ENCODE results near the gene ROBO1. TPM values are rescaled to one million over a fixed set of nuclear protein-coding genes. Genes with fewer than 3 reads are reported as not detected.

The ROBO1 gene
- total RNA-seq, 6 experiments from 2014 or later = 1.1 to 7.2 (median 4.3) TPM

DNA sequence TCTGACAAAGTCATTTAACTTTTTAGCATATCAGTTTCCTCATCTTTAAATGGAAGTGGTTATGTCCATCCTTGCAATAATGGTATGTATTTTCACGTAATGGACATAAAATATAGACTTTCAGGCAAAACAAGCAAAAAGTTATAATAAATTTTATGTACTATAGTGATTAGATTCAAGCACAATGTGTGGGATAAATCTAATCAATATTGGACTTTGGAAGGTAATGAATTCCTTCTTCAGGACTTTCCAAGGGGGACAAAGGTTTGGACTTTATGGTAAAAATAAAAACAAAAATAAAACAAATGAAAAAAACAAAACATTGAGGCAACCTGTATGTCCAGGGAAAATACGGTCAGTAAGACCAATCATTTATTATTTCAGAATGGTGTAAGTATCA, 357.7 kb downstream of the ROBO1 start:
- Histone ChIP-seq H3K4me1 (peaks cover 0 to 59% (median 3%) of the 10 kb centered on the region in 4 donors), H3K4me3 (peak overlapping the region in 1 of 3 donors; percentile 14), H3K27ac (peak overlapping the region; percentile 14 to 50 (median 32)), H3K9me3 (no peaks in the 10 kb centered on the region), H3K36me3 (no peaks in the 10 kb centered on the region), H3K27me3 (no peaks in the 10 kb centered on the region)
- no peak for DNase-seq
- intact Hi-C loops (cut with DNase I) = no loop called here
- peak in 3 of 4 donors; percentile 3 to 52 (median 14) for ATAC-seq
- WGBS (ENCODE audit: insufficient coverage, low coverage, low lambda C conversion rate, missing lambda C conversion rate) = 35% methylated on average over 2 of the region's 2 CpGs
- TF ChIP-seq POLR2A (IDR thresholded peaks at IDR 0.05) = no peak
- TF ChIP-seq, protein P1, sequence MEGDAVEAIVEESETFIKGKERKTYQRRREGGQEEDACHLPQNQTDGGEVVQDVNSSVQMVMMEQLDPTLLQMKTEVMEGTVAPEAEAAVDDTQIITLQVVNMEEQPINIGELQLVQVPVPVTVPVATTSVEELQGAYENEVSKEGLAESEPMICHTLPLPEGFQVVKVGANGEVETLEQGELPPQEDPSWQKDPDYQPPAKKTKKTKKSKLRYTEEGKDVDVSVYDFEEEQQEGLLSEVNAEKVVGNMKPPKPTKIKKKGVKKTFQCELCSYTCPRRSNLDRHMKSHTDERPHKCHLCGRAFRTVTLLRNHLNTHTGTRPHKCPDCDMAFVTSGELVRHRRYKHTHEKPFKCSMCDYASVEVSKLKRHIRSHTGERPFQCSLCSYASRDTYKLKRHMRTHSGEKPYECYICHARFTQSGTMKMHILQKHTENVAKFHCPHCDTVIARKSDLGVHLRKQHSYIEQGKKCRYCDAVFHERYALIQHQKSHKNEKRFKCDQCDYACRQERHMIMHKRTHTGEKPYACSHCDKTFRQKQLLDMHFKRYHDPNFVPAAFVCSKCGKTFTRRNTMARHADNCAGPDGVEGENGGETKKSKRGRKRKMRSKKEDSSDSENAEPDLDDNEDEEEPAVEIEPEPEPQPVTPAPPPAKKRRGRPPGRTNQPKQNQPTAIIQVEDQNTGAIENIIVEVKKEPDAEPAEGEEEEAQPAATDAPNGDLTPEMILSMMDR (IDR thresholded peaks at IDR 0.05) = no peak

- ATAC-seq (no peak), DNase-seq (no peak)
- Histone ChIP-seq H3K27me3 (no peaks in the 10 kb centered on the region), H3K4me1 (peaks cover 0 to 35% (median 2%) of the 10 kb centered on the region in 4 donors), H3K27ac (no peak overlapping the region), H3K9me3 (no peaks in the 10 kb centered on the region), H3K36me3 (no peaks in the 10 kb centered on the region), H3K4me3 (no peak overlapping the region)
- intact Hi-C loops (cut with DNase I) = no loop called here
- TF ChIP-seq POLR2A (IDR thresholded peaks at IDR 0.05) = no peak
- TF ChIP-seq, protein P1 (IDR thresholded peaks at IDR 0.05) = peak in 1 of 4 donors; percentile 6
- WGBS (ENCODE audit: insufficient coverage, low coverage, low lambda C conversion rate, missing lambda C conversion rate) = 89% methylated on average over 2 of the region's 2 CpGs
Observed at GRCh38 chr3:79406175-79406574, 361.6 kb downstream of the ROBO1 start.

GRCh38 chr3:79405183-79405582, 362.6 kb downstream of the ROBO1 start:
- TF ChIP-seq, protein P1 (IDR thresholded peaks at IDR 0.05) = no peak
- TF ChIP-seq POLR2A (IDR thresholded peaks at IDR 0.05) = no peak
- WGBS (ENCODE audit: insufficient coverage, low coverage, low lambda C conversion rate, missing lambda C conversion rate) = 14% methylated on average over 1 of the region's 1 CpG
- no peaks in the 10 kb centered on the region for H3K27me3 ChIP-seq
- ATAC-seq (peak; percentile 97 to 100 (median 99)), DNase-seq (peak in 2 of 3 donors; percentile 18 to 44)
- peaks cover 0 to 27% (median 0%) of the 10 kb centered on the region in 4 donors for H3K4me1 ChIP-seq
- H3K27ac ChIP-seq = no peak overlapping the region
- H3K4me3 ChIP-seq = no peak overlapping the region
- intact Hi-C loops (cut with DNase I) = no loop called here
- no peaks in the 10 kb centered on the region for H3K9me3 ChIP-seq
- no peaks in the 10 kb centered on the region for H3K36me3 ChIP-seq

DNA sequence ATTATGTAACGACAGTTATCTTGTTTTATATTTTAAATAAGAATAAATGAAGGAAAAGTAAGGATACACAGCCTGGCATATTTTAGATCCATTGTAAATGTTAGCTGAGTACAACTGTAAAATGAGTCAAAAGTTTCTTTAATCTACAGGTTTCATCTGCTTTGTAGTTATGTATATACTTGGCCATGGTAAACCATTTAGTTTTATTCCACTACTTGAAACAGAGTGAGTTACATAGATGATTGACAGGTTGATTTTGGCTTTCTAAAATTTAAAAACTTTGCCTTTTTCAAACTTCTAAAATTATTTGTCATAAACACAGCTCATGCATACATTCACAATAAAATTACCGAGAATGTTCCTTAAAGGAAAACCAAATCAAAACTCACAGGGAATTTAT, 371.2 kb downstream of the ROBO1 start:
- Histone ChIP-seq H3K4me3 (no peak overlapping the region), H3K27ac (no peak overlapping the region), H3K36me3 (no peaks in the 10 kb centered on the region), H3K27me3 (no peaks in the 10 kb centered on the region), H3K4me1 (no peaks in the 10 kb centered on the region), H3K9me3 (no peaks in the 10 kb centered on the region)
- intact Hi-C loops (cut with DNase I) = no loop called here
- no peak for ATAC-seq
- WGBS (ENCODE audit: insufficient coverage, low coverage, low lambda C conversion rate, missing lambda C conversion rate) = 72% methylated on average over 2 of the region's 2 CpGs
- TF ChIP-seq POLR2A (IDR thresholded peaks at IDR 0.05) = no peak
- TF ChIP-seq, protein P1 (IDR thresholded peaks at IDR 0.05) = no peak
- no peak for DNase-seq

DNA sequence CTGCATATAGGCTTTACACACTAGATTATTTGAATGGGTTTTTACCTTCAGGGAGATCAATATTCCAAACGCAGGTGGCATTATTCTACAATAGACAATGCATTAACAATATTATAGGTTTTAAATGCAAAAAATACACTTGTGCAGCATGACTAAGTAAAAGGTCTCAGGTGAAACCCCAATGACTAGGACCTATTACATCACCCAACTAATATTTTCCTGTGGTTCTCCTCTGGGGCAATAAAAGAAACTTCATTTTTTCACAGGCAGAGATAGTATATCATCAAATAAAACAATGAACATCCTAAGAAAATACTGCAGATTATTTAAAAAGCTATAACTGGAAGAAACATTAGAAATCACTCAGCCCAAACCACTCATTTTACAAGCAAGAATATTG, 375.3 kb downstream of the ROBO1 start:
- intact Hi-C loops (cut with DNase I) = no loop called here
- Histone ChIP-seq H3K9me3 (no peaks in the 10 kb centered on the region), H3K4me1 (no peaks in the 10 kb centered on the region), H3K27me3 (no peaks in the 10 kb centered on the region), H3K4me3 (no peak overlapping the region), H3K27ac (no peak overlapping the region), H3K36me3 (no peaks in the 10 kb centered on the region)
- DNase-seq = no peak
- no peak for ATAC-seq
- no peak for TF ChIP-seq POLR2A (IDR thresholded peaks at IDR 0.05)
- TF ChIP-seq, protein P1 (IDR thresholded peaks at IDR 0.05) = no peak
- 57% methylated on average over 1 of the region's 1 CpG for WGBS (ENCODE audit: insufficient coverage, low coverage, low lambda C conversion rate, missing lambda C conversion rate)

All from right lobe of liver (tissue), 6 donors.